ENCODE data around the gene PSMB9.

DNA sequence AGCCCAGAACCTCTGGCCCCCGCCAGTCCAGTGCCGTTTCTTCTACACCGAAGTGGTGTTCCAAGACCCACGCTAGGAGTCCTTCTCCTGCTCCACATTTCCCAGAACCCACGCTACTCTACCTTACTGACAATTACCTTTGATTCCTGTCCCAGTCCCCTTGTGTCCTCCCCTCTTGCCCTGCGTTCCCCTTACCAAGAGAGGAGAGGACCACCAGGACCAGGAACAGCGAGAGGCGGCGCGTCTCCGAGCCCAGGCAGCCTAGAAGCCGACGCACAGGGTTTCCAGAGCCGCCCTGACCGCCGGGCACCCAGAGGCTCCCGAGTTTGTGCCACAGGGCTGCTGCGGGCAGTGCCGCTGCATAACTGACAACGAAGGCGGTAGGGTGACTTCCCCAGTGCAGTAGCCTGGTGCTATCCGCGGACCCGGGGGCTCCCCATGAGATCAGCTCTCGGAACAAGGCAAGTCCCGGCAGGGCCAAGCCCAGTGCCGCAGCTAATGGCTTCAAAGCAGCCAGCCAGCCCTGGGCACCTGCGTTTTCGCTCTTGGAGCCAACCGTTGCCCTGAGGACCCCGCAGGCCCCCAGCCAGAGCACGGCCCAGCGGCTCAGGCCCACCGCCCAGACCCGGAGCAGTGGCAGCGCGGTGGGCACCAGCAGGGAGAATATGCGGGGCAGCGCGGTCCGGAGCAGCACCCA is 1.0 kb upstream of the PSMB9 start:
- TF ChIP-seq, protein P1, sequence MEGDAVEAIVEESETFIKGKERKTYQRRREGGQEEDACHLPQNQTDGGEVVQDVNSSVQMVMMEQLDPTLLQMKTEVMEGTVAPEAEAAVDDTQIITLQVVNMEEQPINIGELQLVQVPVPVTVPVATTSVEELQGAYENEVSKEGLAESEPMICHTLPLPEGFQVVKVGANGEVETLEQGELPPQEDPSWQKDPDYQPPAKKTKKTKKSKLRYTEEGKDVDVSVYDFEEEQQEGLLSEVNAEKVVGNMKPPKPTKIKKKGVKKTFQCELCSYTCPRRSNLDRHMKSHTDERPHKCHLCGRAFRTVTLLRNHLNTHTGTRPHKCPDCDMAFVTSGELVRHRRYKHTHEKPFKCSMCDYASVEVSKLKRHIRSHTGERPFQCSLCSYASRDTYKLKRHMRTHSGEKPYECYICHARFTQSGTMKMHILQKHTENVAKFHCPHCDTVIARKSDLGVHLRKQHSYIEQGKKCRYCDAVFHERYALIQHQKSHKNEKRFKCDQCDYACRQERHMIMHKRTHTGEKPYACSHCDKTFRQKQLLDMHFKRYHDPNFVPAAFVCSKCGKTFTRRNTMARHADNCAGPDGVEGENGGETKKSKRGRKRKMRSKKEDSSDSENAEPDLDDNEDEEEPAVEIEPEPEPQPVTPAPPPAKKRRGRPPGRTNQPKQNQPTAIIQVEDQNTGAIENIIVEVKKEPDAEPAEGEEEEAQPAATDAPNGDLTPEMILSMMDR (IDR thresholded peaks at IDR 0.05 in 4 of 5, conservative IDR thresholded peaks at IDR 0.05 in 1 of 5): no peak
- no peak for TF ChIP-seq POLR2A (IDR thresholded peaks at IDR 0.05)
